Lung microvascular endothelial cell (primary cell): ENCODE measurements around the gene METRNL. TPM values are rescaled to one million over a fixed set of nuclear protein-coding genes. Genes with fewer than 3 reads are reported as not detected.
"Not testable (repeated sequence)": the region's sequence is repeated elsewhere in the genome, so short reads cannot be mapped to it uniquely, and the experiment has no call there.

ENCODE experiments used
- DNase-seq, 2 donors: peaks; one replicate each; pipeline versions ENCODE4 v3.0.0 to v3.0.0-alpha.2; 2010; ENCODE audit warnings: low read depth in 2 of 2
- total RNA-seq: library from RNA; depleted of rRNA; stranded (reverse); fragments of >200 nt; gene quantifications from 2 replicates; pipeline ENCODE4 v1.2.1, GENCODE V29; 2014

METRNL gene
- total RNA-seq, 1 donor from 2014 or later = 153 TPM

- peak; percentile 97 to 98 for DNase-seq
Measured at GRCh38 chr17:83051396-83052240, 27.8 kb upstream of the METRNL start.

GRCh38 chr17:83052241-83052564 lies 27.2 kb upstream of the METRNL start:
- DNase-seq = no peak

- peak in 1 of 2 donors; percentile 52 for DNase-seq
Measured at GRCh38 chr17:83053021-83053681, 26.3 kb upstream of the METRNL start.

GRCh38 chr17:83053739-83054451 lies 25.5 kb upstream of the METRNL start:
- peak; percentile 37 to 71 for DNase-seq

DNA sequence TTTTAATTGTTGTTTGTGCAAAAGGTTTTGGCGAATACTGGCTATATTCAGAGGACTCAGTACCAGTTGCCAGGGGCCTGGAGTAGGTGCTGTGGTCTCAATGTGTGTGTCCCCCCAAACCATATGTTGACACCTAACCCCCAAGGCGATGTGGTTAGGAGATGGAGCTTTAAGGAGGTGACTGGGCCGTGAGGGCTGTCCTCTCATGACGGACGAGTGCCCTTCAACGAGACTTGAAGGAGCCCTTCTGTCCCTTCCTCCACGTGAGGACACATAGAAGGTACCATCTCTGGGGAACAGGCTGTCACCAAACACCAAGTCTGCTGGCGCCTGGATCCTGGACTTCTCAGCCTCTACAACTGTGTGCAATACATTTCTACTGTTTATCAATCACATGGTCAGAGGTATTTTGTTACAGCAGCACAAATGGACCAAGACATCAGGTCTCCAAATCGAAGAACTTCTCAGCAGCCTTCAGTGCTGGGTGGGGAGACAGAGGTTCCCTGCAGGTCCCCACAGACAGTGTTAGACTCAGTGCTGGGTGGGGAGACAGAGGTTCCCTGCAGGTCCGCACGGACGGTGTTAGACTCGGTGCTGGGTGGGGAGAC lies 24.8 kb upstream of the METRNL start:
- no peak for DNase-seq

DNA sequence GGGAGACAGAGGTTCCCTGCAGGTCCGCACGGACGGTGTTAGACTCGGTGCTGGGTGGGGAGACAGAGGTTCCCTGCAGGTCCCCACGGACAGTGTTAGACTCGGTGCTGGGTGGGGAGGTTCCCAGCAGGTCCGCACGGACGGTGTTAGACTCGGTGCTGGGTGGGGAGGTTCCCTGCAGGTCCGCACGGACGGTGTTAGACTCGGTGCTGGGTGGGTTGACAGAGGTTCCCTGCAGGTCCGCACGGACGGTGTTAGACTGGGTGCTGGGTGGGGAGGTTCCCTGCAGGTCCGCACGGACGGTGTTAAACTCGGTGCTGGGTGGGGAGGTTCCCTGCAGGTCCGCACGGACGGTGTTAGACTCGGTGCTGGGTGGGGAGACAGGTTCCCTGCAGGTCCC lies 24.2 kb upstream of the METRNL start:
- not testable (repeated sequence) for DNase-seq

DNA sequence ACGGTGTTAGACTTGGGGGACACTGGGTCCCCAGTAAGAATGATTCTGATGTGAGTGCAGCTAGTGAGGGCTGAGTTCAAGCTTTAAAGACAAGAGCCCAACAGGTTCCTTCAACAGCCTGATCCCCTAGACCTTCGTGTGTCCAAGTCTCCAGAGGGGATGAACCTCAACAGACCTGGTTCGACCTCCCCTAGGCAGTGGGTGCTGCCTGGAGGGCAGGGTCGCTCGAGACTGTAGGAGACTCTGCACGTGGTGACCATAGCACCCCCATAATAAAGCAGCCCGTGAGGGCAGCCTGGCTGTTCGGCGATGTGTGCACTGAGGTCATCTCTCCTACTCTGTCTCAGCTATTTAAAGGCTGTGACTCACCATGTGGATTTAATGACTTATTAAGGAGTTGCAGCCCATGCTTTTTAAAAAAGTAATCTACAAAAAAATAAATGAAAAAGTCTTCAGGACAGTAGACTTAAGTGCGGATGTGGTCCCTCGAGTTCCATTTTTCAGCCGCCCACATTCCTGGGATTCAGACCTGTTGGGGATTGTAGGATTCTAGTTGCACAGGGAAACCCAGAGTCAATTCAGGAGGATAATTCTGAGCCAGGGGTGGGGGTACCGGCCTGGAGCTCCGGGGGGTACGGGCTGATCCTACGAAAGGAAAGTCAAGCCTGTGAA lies 23.4 kb upstream of the METRNL start:
- DNase-seq = peak in 1 of 2 donors; percentile 74

GRCh38 chr17:83056583-83057396 lies 22.6 kb upstream of the METRNL start:
- DNase-seq = no peak

DNA sequence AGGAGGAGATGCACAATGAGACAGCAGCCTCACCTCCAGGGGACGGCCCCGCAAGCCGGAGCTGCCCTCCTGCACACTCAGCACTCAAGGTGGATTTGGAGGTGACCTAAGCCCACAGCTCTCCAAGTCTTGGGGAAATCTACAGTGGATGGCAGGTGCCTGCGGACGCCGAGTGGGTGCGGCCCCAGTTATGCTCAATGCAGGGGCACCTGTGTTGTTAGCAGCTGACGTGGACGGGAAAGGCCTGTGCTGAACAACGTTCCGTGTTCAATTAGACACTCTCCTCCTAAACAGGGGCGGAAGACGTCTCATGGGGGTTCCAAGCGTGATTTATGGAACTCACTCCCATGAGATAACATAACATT lies 22.0 kb upstream of the METRNL start:
- no peak for DNase-seq

DNA sequence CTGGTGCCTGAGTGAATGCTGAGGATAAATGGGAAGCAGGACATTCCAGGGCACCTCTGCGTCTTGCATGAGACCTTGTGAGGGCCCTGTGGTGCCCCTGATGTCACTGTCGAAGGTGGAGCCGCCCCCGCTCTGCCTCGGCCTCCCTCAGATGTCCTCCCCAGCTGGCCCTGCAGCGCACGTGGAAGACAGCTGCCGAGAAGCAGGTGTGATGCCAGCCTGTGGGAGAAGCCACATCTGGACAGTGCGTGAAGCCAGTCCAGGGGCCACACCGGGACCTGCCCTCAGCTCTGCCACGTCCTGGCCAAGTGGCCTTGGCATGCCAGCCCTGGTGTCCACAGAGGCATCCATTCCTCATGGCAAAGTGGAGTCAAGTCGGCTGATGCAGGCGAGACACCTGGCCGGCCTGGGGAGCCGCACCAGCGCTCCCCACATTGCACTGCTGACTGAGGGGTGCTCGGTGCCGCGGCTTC lies 21.6 kb upstream of the METRNL start:
- DNase-seq = no peak

GRCh38 chr17:83058266-83058798 lies 21.1 kb upstream of the METRNL start:
- no peak for DNase-seq

DNA sequence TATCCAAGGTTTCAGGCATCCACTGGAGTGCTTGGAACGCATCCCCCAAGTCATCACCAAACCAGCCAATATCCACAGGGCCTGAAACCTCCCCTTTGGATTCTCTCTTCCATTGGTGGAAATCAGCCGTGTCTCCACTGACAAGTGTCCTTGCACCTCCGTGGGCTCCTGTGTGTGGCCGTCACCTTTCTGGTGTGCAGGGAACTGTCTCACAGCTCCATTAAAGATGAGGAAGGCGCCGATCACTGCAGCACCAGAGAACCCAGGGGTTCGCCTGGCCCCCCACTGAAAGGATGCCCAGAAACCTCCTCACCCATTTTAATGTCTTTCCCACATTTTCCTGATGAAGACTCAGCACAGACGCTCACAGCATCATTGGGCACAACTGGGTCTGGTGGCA lies 17.8 kb upstream of the METRNL start:
- no peak for DNase-seq

- no peak for DNase-seq
Measured at GRCh38 chr17:83062011-83062817, 17.2 kb upstream of the METRNL start.

- no peak for DNase-seq
Measured at GRCh38 chr17:83062818-83063671, 16.4 kb upstream of the METRNL start.

DNA sequence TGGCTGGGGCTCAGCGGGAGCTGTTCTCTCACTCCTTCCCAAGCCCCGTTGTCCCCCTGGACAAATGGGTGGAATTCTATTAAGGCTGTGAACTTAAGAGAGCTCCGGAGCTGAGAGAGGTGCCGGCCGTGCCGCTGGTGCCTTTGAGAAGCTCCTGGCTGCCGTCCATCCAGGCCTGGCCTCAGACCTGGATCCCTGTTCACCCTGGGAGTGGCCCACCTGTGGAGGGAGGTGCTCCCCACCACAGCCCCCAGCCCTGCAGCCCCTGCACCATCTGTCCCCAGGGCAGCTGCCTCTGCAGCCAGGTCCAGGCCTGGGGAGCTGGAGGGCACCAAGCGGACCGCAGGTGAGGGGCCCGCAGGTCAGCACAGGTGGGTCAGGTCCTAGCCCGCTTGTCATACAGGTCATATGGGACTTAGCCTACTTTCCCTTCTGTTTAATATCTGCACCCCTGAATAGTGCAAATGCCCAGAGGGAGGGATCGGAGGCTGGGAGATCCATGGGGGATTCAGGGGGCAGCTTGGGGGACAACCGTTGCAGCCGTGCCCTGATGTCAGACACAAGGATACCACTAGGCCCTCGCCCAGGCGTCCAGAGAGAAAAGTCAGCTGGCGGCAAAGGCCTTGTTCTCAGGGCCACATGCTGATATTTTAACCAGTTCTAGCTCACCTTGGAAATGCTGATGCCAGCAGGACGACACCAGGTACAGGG lies 15.2 kb upstream of the METRNL start:
- DNase-seq = no peak

DNA sequence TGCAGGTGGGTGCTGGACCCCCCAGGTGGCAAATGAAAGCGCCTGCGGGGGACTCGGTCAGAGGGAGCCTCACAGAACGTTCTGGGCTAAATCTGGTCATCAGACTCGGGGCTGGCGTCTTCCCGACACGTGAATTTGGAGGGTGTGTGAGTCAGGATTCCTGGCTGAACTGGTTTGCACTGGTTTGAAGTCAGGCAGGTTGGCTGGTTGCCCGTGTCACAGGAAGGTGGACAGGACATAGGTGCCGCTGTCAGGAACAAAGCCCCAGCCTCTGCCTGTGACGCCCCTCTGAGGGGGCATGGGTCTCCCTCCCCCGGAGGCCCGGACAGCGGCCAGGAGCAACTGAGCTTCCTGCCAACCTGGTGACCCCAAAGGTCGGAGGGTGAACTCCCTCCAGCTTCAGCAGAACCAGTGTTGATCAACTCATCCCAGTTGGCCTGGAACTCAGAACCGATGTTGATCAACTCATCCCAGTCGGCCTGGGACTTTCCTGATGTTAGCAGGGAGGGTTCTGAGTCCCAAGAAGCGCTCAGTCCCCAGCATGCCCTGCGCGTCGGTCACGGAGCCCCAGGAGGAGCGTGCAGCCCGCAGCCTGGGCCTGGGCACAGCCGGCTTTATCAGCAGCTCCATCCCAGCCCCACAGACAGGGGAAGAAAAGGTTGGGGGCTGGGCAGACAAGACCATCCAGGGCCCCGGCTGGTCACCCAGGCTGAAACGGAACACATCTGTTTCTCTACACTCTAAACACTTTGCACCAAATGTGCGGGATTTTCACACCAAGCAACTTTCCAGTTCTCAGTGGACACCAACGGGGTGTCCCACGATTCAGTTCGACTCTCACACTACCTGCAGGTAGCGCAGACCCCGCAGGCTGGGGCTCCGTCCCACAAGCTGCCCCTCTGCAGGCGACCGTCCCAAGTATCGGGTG lies 14.4 kb upstream of the METRNL start:
- DNase-seq = peak; percentile 57 to 92
